ENCODE data around the gene HDAC9. TPM values are rescaled to one million over a fixed set of nuclear protein-coding genes. Genes with fewer than 3 reads are reported as not detected.

Gene HDAC9
- polyA plus RNA-seq, 3 donors from 2014 or later: 10.1 to 28.7 (median 18.1) TPM

DNA sequence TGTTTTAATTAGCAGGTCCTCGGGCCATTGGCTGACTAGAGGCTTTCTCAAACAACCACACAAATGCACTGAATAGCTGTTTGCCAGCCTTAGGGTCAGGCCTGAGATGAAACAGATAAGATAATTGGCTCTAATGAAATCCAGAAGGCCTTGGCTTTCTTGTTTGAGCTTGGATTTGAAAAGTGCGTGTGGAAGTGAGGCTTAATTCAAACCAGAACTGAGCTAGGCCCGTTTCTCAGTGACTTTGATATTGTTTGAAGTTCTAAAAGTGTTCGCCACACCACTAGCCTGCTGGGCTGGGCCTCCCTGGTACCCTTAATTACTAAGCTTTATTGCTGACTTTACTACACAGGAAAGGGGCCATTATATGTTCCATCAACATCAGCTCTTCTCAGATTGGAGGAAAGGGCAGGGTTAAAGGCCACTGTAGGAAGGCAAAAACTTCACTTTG is 351.2 kb downstream of the HDAC9 start:
- Mint-ChIP-seq H3K4me1 (no peaks in the 10 kb centered on the region), H3K36me3 (no peaks in the 10 kb centered on the region), H3K4me3 (no peak overlapping the region), H3K27ac (no peak overlapping the region), H3K9me3 (peaks cover 0 to 10% (median 0%) of the 10 kb centered on the region in 6 donors), H3K27me3 (ENCODE audit: low read depth in 3 of 3) (no peaks in the 10 kb centered on the region)
- DNase-seq: no peak

GRCh38 chr7:18849130-18849529 is 353.6 kb downstream of the HDAC9 start:
- no peak for DNase-seq
- no peaks in the 10 kb centered on the region for H3K4me1 Mint-ChIP-seq

DNA sequence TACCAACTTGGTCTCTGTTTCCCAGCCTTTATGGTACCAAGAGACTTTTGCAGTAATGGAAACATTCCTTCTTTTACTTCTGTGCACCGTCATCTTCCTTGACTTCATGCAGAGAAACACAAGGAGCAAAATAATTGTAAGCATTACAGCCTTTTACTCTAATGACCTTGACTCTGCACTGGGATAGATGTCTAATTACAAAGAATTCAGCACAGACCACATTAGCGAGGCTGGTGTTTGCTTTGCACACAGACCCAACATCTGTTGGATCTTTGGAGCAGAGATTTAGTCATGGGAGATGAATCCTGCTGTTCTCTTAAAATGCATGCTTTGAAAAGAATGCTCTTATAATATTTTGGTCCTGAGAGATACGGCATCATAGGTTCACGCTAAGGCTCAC is 360.2 kb downstream of the HDAC9 start:
- no peak overlapping the region for H3K27ac Mint-ChIP-seq
- peaks cover 0 to 16% (median 1%) of the 10 kb centered on the region in 6 donors for H3K9me3 Mint-ChIP-seq
- H3K27me3 Mint-ChIP-seq (ENCODE audit: low read depth in 3 of 3): no peaks in the 10 kb centered on the region
- peaks cover 6 to 8% of the 10 kb centered on the region in 2 donors for H3K4me1 Mint-ChIP-seq
- no peak overlapping the region for H3K4me3 Mint-ChIP-seq
- DNase-seq: no peak
- peaks cover 0 to 4% (median 0%) of the 10 kb centered on the region in 3 donors for H3K36me3 Mint-ChIP-seq

More at GRCh38 chr7:18849130-18849529, 353.6 kb downstream of the HDAC9 start:
- Mint-ChIP-seq H3K9me3 (peaks cover 0 to 10% (median 0%) of the 10 kb centered on the region in 6 donors), H3K27ac (no peak overlapping the region), H3K36me3 (no peaks in the 10 kb centered on the region), H3K4me3 (no peak overlapping the region), H3K27me3 (ENCODE audit: low read depth in 3 of 3) (no peaks in the 10 kb centered on the region)

DNA sequence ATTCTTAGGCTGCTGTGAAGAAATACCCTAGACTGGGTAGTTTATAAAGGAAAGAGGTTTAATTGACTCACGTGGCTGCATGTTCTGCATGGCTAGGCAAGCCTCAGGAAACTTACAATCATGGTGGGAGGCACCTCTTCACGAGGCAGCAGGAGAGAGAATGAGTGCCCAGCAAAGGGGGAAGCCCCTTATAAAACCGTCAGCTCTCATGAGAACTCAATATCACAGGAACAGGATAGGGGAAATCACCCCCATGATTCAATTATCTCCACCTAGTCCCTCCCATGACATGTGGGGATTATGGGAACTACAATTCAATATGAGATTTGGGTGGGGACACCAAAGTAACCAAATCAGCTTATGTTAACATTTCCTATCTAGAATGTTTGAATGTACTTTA is 362.7 kb downstream of the HDAC9 start:
- H3K36me3 Mint-ChIP-seq: peaks cover 0 to 4% (median 0%) of the 10 kb centered on the region in 3 donors
- H3K4me3 Mint-ChIP-seq: no peak overlapping the region
- H3K27me3 Mint-ChIP-seq (ENCODE audit: low read depth in 3 of 3): peaks cover 0 to 1% (median 0%) of the 10 kb centered on the region in 3 donors
- DNase-seq: no peak
- peaks cover 0 to 25% (median 3%) of the 10 kb centered on the region in 6 donors for H3K9me3 Mint-ChIP-seq
- peaks cover 6 to 8% of the 10 kb centered on the region in 2 donors for H3K4me1 Mint-ChIP-seq
- no peak overlapping the region for H3K27ac Mint-ChIP-seq

DNA sequence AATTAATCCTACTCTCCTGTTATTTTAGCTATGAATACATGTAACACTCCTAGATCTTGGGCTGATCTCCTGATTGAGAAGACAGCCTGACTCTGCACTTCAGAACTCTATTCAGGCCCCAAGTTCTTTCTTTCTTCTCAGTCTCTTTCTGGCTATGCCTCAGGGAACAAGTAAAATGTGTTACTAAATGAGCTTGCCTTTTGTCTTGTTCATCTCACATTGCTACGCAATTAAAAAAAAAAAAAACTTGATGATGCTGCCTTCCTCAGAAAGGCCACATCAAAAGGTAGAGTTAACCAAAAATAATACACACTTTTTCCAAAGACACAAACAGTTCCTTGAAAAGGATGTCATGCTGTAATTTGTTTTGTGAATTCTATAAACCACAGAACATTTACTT is 363.8 kb downstream of the HDAC9 start:
- peaks cover 6 to 8% of the 10 kb centered on the region in 2 donors for H3K4me1 Mint-ChIP-seq
- peaks cover 0 to 2% (median 0%) of the 10 kb centered on the region in 3 donors for H3K36me3 Mint-ChIP-seq
- no peak for DNase-seq
- H3K4me3 Mint-ChIP-seq: peak overlapping the region in 1 of 5 donors; percentile 2
- H3K9me3 Mint-ChIP-seq: peaks cover 0 to 28% (median 2%) of the 10 kb centered on the region in 6 donors
- peaks cover 0 to 1% (median 0%) of the 10 kb centered on the region in 3 donors for H3K27me3 Mint-ChIP-seq (ENCODE audit: low read depth in 3 of 3)
- no peak overlapping the region for H3K27ac Mint-ChIP-seq

GRCh38 chr7:18860221-18860620 is 364.7 kb downstream of the HDAC9 start:
- Mint-ChIP-seq H3K4me1 (peaks cover 6 to 8% of the 10 kb centered on the region in 2 donors), H3K36me3 (no peaks in the 10 kb centered on the region), H3K27me3 (ENCODE audit: low read depth in 3 of 3) (peaks cover 0 to 3% (median 2%) of the 10 kb centered on the region in 3 donors), H3K9me3 (peaks cover 0 to 31% (median 1%) of the 10 kb centered on the region in 6 donors), H3K27ac (no peak overlapping the region), H3K4me3 (no peak overlapping the region)
- no peak for DNase-seq

GRCh38 chr7:18861514-18862118 is 366.1 kb downstream of the HDAC9 start:
- H3K9me3 Mint-ChIP-seq: peaks cover 0 to 31% (median 4%) of the 10 kb centered on the region in 6 donors

GRCh38 chr7:18864967-18865366 is 369.4 kb downstream of the HDAC9 start:
- Mint-ChIP-seq H3K4me3 (no peak overlapping the region), H3K27ac (no peak overlapping the region), H3K9me3 (peaks cover 0 to 43% (median 5%) of the 10 kb centered on the region in 6 donors), H3K36me3 (peaks cover 0 to 3% (median 0%) of the 10 kb centered on the region in 3 donors), H3K27me3 (ENCODE audit: low read depth in 3 of 3) (peaks cover 0 to 7% (median 2%) of the 10 kb centered on the region in 3 donors), H3K4me1 (no peaks in the 10 kb centered on the region)
- no peak for DNase-seq

More at GRCh38 chr7:18861514-18862118, 366.1 kb downstream of the HDAC9 start:
- DNase-seq: no peak
- H3K4me3 Mint-ChIP-seq: no peak overlapping the region
- H3K36me3 Mint-ChIP-seq: no peaks in the 10 kb centered on the region
- no peak overlapping the region for H3K27ac Mint-ChIP-seq
- H3K27me3 Mint-ChIP-seq (ENCODE audit: low read depth in 3 of 3): peaks cover 0 to 7% (median 2%) of the 10 kb centered on the region in 3 donors
- peaks cover 6 to 8% of the 10 kb centered on the region in 2 donors for H3K4me1 Mint-ChIP-seq

GRCh38 chr7:18866359-18867036 is 370.9 kb downstream of the HDAC9 start:
- Mint-ChIP-seq H3K4me3 (no peak overlapping the region), H3K27ac (no peak overlapping the region), H3K36me3 (peaks cover 0 to 3% (median 0%) of the 10 kb centered on the region in 3 donors), H3K27me3 (ENCODE audit: low read depth in 3 of 3) (peaks cover 0 to 7% (median 2%) of the 10 kb centered on the region in 3 donors), H3K4me1 (no peaks in the 10 kb centered on the region), H3K9me3 (peaks cover 0 to 41% (median 5%) of the 10 kb centered on the region in 6 donors)
- DNase-seq: no peak

GRCh38 chr7:18872344-18872743 is 376.8 kb downstream of the HDAC9 start:
- H3K4me1 Mint-ChIP-seq: no peaks in the 10 kb centered on the region
- no peak overlapping the region for H3K4me3 Mint-ChIP-seq
- DNase-seq: no peak
- H3K27me3 Mint-ChIP-seq (ENCODE audit: low read depth in 3 of 3): no peaks in the 10 kb centered on the region
- peaks cover 0 to 27% (median 2%) of the 10 kb centered on the region in 6 donors for H3K9me3 Mint-ChIP-seq
- peaks cover 0 to 3% (median 0%) of the 10 kb centered on the region in 3 donors for H3K36me3 Mint-ChIP-seq
- H3K27ac Mint-ChIP-seq: no peak overlapping the region

GRCh38 chr7:18873734-18874336 is 378.3 kb downstream of the HDAC9 start:
- DNase-seq: no peak
- no peaks in the 10 kb centered on the region for H3K4me1 Mint-ChIP-seq
- no peaks in the 10 kb centered on the region for H3K36me3 Mint-ChIP-seq
- H3K27ac Mint-ChIP-seq: no peak overlapping the region
- peaks cover 0 to 2% (median 0%) of the 10 kb centered on the region in 3 donors for H3K27me3 Mint-ChIP-seq (ENCODE audit: low read depth in 3 of 3)
- no peak overlapping the region for H3K4me3 Mint-ChIP-seq
- H3K9me3 Mint-ChIP-seq: peaks cover 0 to 23% (median 4%) of the 10 kb centered on the region in 6 donors

GRCh38 chr7:18874880-18875279 is 379.3 kb downstream of the HDAC9 start:
- Mint-ChIP-seq H3K9me3 (peaks cover 0 to 16% (median 7%) of the 10 kb centered on the region in 6 donors), H3K4me3 (no peak overlapping the region), H3K27ac (no peak overlapping the region), H3K4me1 (no peaks in the 10 kb centered on the region), H3K27me3 (ENCODE audit: low read depth in 3 of 3) (peaks cover 0 to 2% (median 0%) of the 10 kb centered on the region in 3 donors), H3K36me3 (no peaks in the 10 kb centered on the region)
- no peak for DNase-seq

- H3K4me1 Mint-ChIP-seq: no peaks in the 10 kb centered on the region
- H3K27ac Mint-ChIP-seq: no peak overlapping the region
- H3K27me3 Mint-ChIP-seq (ENCODE audit: low read depth in 3 of 3): peaks cover 0 to 2% (median 0%) of the 10 kb centered on the region in 3 donors
- H3K9me3 Mint-ChIP-seq: peaks cover 0 to 12% (median 5%) of the 10 kb centered on the region in 6 donors
- DNase-seq: no peak
- no peaks in the 10 kb centered on the region for H3K36me3 Mint-ChIP-seq
- no peak overlapping the region for H3K4me3 Mint-ChIP-seq
These were observed 382.3 kb downstream of the HDAC9 start for GRCh38 chr7:18877874-18878273.

DNA sequence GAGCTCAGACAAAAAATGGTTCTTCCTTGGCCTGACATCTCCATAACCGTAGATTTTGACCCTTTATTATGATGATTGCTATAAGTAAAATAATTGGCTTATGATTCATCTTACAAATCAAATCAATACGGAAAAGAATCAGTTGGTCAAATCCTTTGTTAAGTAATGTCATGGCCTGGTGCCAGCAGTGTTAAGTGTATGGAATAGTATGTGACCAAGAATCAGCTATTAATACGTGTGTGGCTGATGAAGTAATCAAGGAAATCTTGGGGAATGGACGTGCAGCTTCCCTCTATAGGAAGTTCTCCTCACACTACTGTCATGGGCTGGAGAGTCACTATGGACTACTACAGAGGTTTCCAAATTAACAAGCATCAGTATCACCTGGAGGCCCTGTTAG is 391.3 kb downstream of the HDAC9 start:
- Mint-ChIP-seq H3K9me3 (peaks cover 0 to 8% (median 0%) of the 10 kb centered on the region in 6 donors), H3K27me3 (ENCODE audit: low read depth in 3 of 3) (no peaks in the 10 kb centered on the region), H3K4me3 (no peak overlapping the region), H3K36me3 (no peaks in the 10 kb centered on the region), H3K4me1 (no peaks in the 10 kb centered on the region), H3K27ac (no peak overlapping the region)
- DNase-seq: no peak

Data from immature natural killer cell (primary cell).